Measurements from ENCODE around the gene CATSPER1.

The CATSPER1 gene

DNA sequence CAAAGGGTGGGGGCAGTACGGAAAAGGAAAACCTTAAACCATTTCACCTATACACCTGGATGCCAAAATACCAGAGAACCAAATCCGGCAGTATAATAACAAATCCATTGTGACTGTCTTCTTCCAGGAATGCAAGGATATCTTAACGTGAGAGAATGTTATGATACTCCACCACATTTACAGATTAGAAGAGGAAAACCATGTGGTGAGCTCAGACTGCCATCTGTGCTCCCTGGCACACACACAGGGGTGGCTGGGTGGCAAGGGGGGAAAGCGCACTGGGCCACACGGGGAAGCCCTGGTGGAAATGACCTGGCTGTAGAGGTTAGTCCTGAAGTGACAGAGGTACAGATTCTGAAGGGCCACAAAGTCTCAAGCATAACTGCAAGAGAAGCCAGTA is 34.2 kb downstream of the CATSPER1 start:
- no peak for DNase-seq

DNA sequence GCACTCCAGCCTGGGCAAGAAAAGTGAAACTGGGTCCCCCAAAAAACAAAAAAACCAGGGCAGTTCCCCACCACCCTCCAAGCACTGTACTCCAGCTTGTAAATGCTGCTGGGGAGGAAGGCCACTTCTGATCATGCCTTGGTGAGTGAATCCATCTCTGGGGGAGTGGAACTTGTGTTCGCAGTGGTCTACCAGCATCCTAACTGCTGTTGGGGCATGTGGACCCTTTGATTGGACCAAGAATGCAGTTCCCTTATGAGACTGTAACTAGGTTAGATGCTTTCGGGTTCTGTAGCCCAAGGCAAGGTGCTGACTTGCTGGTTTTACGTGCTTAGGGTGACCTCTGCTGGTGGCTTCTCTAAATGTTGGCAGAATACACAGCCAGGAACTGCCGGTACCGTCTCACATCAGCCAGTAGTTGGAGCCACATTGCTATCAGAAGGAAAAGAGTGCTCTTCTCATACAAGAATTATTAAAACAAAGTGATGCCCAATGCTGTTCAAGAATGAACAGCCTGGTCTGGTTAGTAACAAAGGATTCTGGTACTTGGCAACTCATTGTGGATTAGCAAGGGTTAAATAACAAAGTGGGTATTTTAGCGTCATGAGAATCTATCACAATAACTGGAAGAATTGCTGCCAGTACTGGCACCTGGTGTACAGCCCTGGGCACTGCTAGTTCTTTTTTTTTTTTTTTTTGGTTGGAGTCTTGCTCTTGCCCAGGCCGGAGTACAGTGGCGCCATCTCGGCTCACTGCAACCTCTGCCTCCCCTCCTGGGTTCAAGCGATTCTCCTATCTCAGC is 37.3 kb downstream of the CATSPER1 start:
- DNase-seq, result peak; percentile 97

DNA sequence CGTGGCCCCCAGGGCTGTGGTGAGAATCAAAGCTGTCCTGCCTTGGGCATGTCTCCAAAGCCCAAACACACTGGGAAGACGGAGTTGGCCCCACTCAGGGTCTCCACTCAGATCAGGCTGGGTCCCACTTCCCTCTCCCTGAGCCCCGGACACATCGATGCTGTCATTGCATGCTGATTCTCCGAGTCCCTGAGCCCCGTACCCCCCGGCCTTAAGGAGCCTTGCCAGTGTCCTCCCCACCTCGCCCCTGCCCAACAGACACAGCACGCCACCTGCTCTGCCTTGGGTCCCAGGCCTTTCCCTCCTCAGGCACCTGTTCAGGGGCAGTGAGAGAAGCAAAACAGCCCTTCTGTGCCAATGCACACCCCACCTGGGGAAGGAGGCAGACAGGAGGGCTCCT is 38.9 kb downstream of the CATSPER1 start:
- no peak for DNase-seq

DNA sequence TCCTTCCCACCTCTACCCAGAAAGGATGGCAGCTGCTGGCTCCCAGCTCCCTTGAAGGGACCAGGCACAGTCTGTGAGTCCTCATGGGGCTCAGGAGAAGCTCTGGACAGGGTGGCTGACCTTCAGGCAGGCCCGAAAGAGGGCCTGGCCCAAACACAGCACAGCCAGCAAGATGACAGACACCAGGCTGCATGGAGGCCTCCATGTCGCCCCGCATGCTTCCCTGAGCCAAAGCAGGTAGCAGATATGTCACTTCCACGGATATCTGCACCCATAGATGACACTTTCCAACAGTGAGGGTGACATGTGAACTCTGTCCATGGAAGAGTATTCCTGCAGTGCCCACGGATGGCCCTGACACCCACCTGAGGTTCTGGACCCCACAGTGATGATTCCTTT is 42.7 kb downstream of the CATSPER1 start:
- DNase-seq, result no peak

DNA sequence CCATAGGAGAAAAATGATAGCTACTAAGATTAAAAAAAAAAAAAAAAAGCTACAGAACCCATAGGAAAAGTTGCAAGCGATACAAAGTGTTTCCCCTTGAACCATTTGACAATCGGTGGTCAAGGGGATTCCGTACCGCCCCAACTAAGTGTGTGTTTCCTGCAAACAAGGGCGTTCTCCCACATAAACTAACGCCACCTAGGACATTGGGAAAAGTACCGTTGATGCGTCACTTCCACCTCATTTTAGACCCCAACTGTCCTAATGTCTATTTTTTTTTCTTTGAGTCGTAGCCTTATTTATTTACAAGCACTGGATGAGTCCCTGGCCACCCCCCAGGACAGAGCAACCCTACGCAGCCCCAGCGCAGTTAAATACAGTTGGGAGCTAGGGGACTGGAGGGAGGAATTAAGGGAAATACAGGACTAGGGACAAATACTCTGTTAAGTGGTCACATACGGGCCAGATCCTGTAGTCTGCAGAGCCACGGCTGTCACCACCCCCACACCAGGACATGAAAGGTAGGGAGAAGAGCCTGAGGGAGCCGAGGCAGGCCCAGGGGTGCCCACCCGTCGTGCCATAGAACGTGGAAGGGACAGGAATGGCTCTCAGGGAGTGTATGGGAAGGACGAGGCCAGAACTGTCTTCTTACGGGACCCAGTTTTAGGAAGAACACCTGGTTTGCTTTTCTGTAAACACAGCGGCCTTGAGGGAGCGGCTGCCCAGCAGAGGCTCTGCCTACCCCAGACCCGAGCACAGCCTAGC is 43.3 kb downstream of the CATSPER1 start:
- DNase-seq, result no peak

DNA sequence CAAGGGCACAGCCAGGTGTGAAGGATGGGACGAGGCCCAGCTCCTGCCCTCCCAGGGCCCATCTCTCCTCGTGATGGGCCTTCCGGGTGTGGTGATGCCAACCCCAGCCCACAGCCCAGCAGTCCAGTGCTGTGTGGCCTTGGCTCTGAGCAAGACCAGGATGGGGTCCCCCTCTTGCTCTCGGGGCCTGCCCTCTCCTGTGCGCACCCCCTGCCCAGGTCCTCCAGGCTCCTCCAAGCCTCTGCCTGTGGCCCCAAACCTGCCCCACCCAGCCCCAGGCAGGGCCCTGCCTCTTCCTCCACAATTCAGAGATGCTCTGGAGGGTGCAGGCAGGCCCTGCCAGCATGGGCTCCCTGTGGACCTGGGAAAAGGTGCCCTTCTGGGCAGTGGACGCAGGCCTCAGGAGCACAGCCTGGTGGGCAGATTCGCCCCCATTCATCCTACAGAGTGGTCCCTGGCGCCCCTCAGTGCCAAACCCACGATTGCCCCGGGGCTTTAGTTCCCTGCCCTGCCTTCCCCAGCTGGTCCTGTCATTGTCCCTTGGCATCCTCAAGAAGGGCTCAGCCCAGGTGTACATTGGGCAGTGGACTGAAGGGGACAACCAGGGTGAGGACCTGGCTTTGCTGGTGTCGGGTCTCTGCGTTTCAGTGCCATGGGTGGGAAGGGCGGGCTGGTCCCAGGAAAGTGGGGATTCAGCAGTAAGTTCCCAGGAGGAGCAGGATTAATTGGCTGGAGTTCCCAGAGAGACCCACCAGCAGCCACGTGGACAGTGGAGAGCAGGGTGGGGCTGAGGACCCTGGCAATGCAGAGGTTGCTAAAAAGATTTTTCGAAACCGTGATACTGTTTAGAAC is 44.1 kb downstream of the CATSPER1 start:
- DNase-seq, result no peak

DNA sequence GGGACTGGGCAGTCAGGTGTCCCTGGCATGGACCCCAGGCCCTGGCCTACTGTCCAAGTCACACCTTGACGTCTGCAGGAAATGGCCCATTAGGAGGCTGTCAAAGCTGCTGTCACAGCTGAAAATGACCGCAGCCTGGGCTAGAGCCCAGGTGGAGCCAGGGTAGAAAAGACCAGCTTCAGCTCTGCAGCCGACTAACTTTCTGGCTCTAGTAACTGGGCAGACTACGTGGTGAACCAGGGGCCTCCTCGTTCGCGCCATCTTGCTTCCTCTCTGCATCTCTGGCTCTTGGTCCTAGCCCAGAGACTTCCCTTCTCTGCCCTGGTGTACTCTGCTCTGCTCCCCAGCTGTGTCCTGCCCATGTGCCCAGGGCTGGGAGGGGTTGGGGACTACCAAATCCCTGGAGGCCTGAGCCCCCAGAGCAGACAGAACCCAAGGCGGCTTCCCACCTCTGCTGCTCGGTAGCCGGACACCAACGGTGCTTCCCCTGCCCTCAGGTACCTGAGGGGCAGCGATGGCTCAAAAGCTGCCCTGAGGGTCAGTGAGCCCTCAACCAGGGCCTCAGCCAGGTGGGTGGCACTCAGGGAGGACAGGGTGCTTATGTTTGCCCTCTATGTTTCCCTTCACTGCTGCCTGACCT is 45.1 kb downstream of the CATSPER1 start:
- DNase-seq, result peak; percentile 70

DNA sequence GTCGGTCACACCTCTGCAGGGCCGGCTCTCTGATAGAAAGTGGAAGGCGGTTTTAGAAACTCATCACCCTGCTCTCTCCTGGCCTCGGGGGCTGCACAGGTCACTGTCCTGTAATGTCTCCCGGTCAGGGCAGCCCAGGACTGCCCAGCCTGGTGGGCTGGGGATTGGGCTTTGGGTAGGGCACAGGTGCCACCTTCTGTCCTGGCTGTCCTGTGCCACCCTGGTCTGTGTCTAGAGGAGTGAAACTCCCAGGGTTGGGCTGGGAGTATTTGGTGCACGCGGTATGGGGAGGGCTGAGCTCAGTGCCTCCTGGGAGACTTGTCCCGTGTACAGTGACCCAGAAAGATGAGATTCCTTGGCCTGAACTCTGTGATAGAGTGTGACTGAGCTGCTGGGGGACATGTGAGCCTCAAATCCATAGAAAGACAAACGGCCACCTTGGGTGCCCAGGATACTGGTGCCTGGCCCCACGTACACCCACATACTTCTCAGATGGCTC is 47.0 kb downstream of the CATSPER1 start:
- DNase-seq, result no peak

DNA sequence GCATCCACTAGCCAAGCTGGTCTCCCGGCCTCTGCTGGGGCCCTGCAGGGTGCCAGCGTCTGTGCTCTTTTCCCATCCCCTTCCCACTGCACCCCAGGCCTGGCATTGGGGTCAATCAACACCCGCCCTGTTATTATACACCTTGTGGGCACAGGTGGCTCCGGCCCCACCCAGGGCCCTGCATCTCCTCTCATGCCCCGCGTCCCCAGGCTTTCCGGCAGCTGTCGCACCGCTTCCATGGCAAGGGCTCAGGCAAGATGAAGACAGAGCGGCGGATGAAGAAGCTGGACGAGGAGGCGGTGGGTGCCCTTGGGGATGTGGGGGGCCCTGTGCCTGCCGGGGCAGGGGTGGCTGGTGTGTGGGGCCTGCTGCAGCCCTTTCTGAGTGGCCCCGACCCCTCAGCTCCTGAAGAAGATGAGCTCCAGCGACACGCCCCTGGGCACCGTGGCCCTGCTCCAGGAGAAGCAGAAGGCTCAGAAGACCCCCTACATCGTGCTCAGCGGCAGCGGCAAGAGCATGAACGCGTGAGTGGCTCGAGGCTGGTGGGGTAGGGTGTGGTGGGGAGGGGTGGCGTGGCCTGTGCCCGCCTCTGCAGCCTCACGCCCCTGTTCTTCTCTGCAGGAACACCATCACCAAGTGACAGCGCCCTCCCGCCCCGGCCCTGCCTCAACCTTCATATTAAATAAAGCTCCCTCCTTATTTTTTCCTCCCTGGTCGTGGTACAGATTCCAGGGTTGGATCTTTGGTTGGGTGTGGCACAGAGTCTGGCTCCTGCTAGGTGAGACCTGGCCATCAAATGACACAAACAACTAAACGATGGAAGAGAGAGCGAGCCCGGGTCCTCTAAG is 47.7 kb downstream of the CATSPER1 start:
- DNase-seq, result no peak

DNA sequence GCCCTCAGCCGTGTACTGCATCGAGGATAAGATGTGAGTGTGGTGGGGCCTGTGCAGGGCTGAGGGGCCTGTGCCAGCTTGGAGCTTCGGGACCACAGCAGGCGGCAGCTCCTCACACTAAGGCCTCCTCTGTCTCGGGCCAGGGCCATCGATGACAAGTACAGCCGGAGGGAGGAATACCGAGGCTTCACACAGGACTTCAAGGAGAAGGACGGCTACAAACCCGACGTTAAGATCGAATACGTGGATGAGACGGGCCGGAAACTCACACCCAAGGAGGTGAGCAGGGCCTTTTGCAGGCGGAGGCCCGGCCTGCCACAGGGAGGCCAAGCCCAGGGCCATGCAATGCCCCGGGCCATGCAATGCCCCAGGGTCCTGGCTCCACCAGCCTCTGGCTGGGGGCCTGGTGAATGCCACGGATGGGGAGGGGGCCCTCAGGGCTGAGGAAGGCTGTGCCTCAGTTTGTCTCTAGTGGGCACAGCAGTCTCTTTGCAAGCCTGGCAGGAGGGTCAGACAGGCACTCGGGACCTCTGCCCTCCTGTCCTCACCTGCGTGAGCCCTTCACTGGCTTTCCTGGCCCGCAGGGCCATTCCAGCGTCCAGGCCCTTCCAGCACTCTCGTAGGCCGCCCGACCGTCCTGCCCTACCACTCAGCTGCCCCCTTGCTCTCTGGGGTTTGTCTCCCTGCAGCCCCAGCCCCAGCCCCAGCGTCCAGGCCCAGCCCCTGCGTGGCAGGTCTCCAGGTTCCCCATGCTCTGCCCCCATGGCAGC is 48.5 kb downstream of the CATSPER1 start:
- DNase-seq, result no peak

DNA sequence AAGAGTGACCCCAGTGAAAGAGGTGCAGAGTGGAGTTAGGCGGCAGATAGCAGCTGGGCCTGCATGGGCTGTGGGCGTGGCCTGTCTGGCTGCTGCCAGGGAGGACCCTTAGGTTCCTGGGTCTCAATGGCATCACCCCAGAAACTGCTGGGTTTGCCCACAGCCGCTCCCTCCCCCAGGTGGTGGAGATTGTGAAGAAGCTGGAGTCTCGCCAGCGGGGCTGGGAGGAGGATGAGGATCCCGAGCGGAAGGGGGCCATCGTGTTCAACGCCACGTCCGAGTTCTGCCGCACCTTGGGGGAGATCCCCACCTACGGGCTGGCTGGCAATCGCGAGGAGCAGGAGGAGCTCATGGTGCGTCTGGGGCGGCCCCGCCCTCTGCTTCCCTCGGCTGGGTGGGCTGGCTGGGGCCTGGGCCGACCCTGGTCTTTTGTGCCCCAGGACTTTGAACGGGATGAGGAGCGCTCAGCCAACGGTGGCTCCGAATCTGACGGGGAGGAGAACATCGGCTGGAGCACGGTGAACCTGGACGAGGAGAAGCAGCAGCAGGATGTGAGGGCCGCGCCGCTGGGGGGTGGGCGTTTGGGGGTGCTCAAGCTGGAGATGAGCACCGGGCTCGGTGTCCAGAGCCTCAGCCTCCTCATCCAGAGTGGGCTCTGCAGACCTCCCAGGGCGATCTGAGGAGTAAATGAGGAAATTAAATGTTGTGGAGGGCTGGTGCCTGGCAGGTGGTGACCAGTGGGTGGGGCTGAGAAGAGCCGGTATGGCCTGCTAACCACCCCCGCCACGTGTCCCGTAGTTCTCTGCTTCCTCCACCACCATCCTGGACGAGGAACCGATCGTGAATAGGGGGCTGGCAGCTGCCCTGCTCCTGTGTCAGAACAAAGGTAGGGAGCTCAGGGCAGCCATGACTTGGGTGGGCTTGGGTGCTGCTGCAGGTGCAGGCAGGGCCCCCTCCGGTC is 49.8 kb downstream of the CATSPER1 start:
- no peak for DNase-seq

DNA sequence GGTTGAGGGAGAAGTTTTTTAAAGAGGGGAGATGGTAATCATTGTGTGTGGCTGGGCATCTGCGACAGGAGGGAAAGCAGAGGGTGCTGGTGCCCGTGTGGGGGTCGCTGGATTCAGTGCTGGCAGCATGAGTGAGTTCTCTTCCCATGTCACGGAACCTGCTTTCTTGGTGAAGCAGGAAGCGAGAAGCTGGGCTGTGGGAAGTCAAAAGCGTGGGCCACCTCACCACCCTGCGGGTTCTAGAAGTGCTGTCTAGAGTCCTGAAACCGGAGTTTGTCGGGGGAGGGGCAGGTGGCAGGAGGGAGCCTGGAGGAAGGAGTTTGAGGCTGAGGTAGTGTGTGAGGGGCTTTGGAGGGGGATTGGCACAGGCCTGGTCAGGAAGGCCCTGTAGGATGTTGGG is 50.5 kb downstream of the CATSPER1 start:
- DNase-seq, result no peak

DNA sequence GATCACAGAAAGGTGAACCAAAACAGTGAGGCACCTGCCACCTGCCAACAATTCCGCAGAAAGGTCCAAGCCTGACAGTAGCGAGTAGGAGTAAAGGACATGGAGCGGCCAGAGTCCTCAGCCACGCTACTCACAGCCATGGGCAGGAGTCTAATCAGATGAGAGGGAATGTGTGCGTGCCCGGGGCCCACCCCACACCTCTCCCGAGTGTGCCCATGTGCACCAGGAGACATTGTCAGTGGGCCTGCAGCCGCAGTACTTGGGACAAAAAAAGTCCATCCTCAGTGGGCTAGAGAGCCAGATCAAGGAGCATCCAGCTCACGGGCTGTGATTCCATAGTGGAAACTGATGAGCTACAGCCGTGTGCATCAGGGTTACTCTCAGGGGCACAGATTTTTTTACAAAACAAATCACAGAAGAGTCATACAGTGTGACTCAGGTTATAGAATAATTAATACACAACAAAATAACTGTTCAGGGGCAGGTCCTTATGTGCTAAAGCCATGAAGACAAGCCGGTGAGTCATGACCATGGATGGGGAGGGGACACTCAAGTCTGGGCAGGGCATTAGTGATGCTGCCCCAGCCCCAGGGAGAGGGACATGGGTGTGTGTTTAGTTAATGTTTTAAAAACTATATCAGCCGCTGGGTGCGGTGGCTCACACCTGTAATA is 52.7 kb downstream of the CATSPER1 start:
- no peak for DNase-seq

DNA sequence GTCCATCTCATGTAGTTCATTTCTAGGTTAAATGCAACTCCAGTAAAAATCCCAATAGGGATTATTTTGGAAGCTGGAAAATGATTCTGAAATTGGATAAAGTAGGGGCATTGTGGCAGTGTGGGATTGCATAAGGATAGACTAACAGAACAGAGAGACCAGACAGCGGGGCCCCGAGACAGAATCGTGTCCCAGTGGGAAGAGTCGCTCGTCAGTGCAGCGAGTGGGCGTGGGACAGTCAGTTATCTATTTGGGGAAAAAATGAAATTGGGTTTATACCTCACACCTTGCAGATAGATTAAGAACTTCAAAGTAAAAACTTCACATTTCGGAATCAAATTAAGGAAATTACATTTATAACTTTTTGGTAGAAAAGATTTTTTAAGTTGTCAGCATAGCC is 54.2 kb downstream of the CATSPER1 start:
- DNase-seq, result no peak

DNA sequence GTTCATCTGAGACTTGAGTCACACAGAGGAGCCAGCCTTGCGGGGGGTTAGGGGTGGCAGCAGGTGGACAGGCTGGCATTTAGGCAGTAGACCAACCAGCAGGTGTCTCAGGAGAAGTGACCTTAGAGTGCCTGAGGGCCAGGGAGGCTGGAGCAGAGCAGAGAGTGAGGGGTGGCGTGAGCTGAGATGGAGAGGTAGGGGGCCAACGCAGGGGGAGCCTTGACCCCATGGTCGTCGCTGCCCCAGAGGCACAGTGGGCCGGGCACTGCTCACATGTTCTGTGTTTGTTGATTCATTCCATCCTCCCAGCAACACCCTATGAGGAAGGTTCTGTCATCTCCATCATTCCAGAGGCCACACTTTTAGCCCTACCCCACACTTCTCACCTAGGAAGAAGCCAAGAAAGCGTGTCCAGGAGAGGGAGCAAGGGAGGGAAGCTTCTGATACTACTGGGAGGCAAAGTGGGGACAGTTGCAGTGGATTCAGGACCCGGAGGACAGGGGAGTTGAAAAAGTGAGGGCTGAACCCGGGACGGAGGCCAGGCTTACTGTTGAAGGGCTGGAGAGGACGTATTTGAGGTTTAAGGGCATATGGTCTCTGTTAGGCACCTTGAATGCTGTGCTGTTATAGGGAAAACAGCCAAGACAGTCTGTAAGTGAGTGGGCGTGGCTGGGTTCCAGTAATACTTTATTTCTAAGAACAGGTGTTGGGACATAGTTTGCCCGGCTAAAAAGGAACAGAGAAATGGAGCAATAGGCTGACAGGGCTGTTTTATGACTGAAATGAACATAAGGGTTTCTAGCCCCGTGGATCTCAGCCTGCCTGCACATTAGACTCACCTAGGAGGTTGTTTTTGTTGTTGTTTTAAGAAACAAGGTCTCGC is 57.4 kb downstream of the CATSPER1 start:
- peak; percentile 50 for DNase-seq

DNA sequence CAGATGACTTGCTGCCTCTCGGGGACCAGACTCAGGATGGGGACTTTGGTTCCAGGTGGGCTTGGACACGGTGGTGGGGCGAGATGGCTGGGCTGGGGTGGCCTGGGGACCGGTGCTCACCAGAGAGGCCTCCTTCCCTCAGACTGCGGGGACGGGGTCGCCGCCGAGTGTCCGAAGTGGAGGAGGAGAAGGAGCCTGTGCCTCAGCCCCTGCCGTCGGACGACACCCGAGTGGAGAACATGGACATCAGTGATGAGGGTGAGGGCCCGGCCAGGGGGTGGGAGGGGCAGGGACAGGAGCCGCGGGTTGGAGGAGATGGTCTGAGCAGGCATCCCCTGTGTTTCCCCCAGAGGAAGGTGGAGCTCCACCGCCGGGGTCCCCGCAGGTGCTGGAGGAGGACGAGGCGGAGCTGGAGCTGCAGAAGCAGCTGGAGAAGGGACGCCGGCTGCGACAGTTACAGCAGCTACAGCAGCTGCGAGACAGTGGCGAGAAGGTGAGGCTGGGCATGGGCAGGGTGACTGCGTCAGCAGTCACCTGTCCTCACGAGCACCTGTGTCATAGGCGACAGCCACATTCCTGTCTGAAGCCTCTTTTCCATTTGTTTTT is 58.8 kb downstream of the CATSPER1 start:
- DNase-seq, result no peak
